Gastrocnemius medialis (tissue), 4 donors: ENCODE data around the gene ENTR1. TPM values are rescaled to one million over a fixed set of nuclear protein-coding genes. Genes with fewer than 3 reads are reported as not detected.

Experiments used
- ATAC-seq, 2 donors: fragments of 150-250 bp; one replicate each; pipeline ENCODE4 v1.9.1; 2016
- DNase-seq, 2 donors: peaks; one replicate each; pipeline ENCODE4 v3.0.0-alpha.2; 2019
- H3K27ac ChIP-seq, 4 donors: fragments of 200-600 bp; sonication (generic); 1 replicate in 1 of 4; 2 replicates in 3 of 4; pipeline ENCODE4 v1.5.1; 2016 to 2018; ENCODE audit warnings: mild to moderate bottlenecking in 2 of 4, moderate library complexity in 1 of 4
- H3K27me3 ChIP-seq, 3 donors: fragments of 200-600 bp; sonication (generic) in 2 of 3; 1 replicate in 1 of 3; 2 replicates in 2 of 3; pipeline versions ENCODE4 v1.5.1 to v1.6.0; 2016 to 2019; ENCODE audit warnings: mild to moderate bottlenecking in 1 of 3, moderate library complexity in 1 of 3
- H3K36me3 ChIP-seq, 2 donors: fragments of 200-600 bp; sonication (generic) in 1 of 2; one replicate each; pipeline ENCODE4 v1.5.1; 2017 to 2018
- H3K4me1 ChIP-seq, 2 donors: fragments of 200-600 bp; sonication (generic) in 1 of 2; one replicate each; pipeline ENCODE4 v1.5.1; 2016 to 2017; ENCODE audit warnings: mild to moderate bottlenecking in 2 of 2
- H3K4me3 ChIP-seq, 4 donors: fragments of 200-600 bp; sonication (generic) in 3 of 4; 1 replicate in 1 of 4; 2 replicates in 3 of 4; pipeline ENCODE4 v1.5.1; 2016 to 2019; ENCODE audit warnings: mild to moderate bottlenecking in 2 of 4
- H3K9me3 ChIP-seq, 3 donors: fragments of 200-600 bp; sonication (generic) in 2 of 3; 1 replicate in 1 of 3; 2 replicates in 2 of 3; pipeline ENCODE4 v1.5.1; 2016 to 2019
- POLR2A ChIP-seq, 2 donors: fragments of 450-650 bp; IDR thresholded peaks; one replicate each; pipeline ENCODE4 v1.6.1; 2017; ENCODE audit warnings: antibody characterized with exemption in 2 of 2, mild to moderate bottlenecking in 2 of 2, moderate library complexity in 2 of 2
- in situ Hi-C, 4 donors: fragments of 200-750 bp; cut with MboI; loops; one replicate each; pipeline versions ENCODE4 v1.15.0 to v1.8.0; 2017; ENCODE audit warnings: low sequenced_read_pairs in 4 of 4
- intact Hi-C: fragments of 100-400 bp; cut with DNase I; formaldehyde crosslinking; loops from one replicate; pipeline ENCODE4 v1.15.1; 2023; ENCODE audit warnings: low total_unique reads
- total RNA-seq, 4 donors: library from RNA; depleted of rRNA; stranded (reverse); fragments of >200 nt; gene quantifications; one replicate each; pipeline versions ENCODE4 v1.1.0 to v1.2.3, GENCODE V29; 2016
- TF ChIP-seq, protein P1 (sequence below), 5 experiments: fragments of 450-650 bp in 3 of 5; fragments of 200-600 bp in 2 of 5; sonication (generic) in 2 of 5; IDR thresholded peaks in 4 of 5; conservative IDR thresholded peaks in 1 of 5; 1 replicate in 4 of 5; 2 replicates in 1 of 5; pipeline ENCODE4 v1.5.1; 2016 to 2019; ENCODE audit warnings: antibody characterized with exemption in 5 of 5, mild to moderate bottlenecking in 3 of 5, moderate library complexity in 3 of 5

Gene ENTR1
- total RNA-seq, 4 donors from 2014 or later = 23.2 to 43.5 (median 36.5) TPM

DNA sequence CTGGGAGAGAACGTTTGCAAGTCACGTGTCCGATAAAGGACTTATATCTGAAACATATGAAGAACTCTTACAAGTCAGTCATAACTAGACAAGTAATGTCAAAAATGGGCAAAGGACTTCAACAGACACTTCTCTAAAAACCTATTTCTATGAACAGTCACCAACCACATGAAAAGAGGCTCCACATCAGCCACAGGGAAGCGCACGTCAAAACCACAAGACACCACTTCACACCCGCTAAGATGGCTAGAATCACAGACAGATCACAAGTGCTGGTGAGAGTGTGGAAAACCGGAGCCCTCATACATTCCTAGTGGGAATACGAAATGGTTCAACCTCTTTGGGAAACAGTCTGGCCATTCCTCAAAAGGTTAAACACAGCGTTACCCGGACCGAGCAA lies 25.4 kb downstream of the ENTR1 start:
- peaks cover 3 to 71% of the 10 kb centered on the region in 2 donors for H3K36me3 ChIP-seq

DNA sequence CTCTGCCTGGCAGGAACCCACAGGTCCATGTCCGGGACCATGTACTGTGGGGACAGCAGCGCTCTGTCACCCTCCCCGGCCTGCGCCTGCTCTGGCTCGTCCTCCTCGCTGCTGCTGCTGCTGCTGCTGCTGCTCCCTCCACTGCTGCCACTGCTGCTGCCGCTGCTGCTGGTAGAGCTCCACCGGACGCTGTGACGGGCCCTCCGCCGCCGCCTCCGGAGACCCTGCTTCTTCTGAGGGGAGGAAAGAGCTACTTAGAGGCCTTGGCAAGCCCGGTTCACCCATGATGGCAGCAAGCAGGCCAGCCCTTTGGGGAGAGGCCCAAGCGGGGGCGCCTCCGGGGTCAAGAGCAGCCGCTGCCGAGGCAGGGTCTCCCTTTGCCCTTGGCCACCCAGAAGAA lies 27.0 kb downstream of the ENTR1 start:
- DNase-seq = no peak

More for the DNA sequence above, 25.4 kb downstream of the ENTR1 start:
- no peak for ATAC-seq
- H3K4me1 ChIP-seq = no peaks in the 10 kb centered on the region
- H3K4me3 ChIP-seq = no peak overlapping the region
- intact Hi-C loops (no loop called here), in situ Hi-C loops (no loop called here)
- H3K27me3 ChIP-seq = no peaks in the 10 kb centered on the region
- TF ChIP-seq, protein P1, sequence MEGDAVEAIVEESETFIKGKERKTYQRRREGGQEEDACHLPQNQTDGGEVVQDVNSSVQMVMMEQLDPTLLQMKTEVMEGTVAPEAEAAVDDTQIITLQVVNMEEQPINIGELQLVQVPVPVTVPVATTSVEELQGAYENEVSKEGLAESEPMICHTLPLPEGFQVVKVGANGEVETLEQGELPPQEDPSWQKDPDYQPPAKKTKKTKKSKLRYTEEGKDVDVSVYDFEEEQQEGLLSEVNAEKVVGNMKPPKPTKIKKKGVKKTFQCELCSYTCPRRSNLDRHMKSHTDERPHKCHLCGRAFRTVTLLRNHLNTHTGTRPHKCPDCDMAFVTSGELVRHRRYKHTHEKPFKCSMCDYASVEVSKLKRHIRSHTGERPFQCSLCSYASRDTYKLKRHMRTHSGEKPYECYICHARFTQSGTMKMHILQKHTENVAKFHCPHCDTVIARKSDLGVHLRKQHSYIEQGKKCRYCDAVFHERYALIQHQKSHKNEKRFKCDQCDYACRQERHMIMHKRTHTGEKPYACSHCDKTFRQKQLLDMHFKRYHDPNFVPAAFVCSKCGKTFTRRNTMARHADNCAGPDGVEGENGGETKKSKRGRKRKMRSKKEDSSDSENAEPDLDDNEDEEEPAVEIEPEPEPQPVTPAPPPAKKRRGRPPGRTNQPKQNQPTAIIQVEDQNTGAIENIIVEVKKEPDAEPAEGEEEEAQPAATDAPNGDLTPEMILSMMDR (IDR thresholded peaks at IDR 0.05 in 4 of 5, conservative IDR thresholded peaks at IDR 0.05 in 1 of 5) = no peak
- no peak for TF ChIP-seq POLR2A (IDR thresholded peaks at IDR 0.05)
- no peak overlapping the region for H3K27ac ChIP-seq
- DNase-seq = no peak
- no peaks in the 10 kb centered on the region for H3K9me3 ChIP-seq

DNA sequence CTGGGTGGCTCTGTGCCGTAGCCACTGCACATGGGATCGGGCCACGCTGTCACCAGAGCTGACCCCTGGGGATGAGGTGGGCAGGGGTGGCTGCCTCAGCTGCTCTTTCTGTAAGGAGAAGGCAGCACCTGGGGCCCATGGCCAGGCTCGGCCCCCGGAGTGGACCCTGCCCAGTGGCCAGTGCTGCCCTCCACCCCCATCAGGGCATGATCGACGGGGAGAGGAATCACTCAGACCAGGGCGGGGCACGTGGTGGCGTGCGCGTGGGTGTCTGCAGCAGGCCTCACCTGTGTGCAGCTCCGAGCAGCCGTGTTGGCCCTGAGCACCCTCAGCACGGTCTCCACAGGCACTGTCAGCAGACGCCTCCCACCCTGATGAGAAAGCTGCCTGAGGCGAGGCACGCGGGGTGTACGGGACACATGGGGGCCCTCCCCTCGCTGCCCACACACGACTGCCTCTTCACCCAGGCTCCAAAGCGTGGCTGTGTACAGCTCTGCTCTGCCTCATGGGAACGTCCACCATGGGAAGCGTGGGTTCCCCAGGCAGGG lies 28.4 kb downstream of the ENTR1 start:
- no peak for TF ChIP-seq POLR2A (IDR thresholded peaks at IDR 0.05)
- TF ChIP-seq, protein P1 (IDR thresholded peaks at IDR 0.05 in 4 of 5, conservative IDR thresholded peaks at IDR 0.05 in 1 of 5) = no peak
- H3K36me3 ChIP-seq = peaks cover 3 to 67% of the 10 kb centered on the region in 2 donors
- DNase-seq = no peak

More for the DNA sequence above, 27.0 kb downstream of the ENTR1 start:
- in situ Hi-C loops = no loop called here
- ATAC-seq = no peak
- Histone ChIP-seq H3K27me3 (no peaks in the 10 kb centered on the region), H3K4me1 (no peaks in the 10 kb centered on the region), H3K4me3 (no peak overlapping the region), H3K36me3 (peaks cover 3 to 79% of the 10 kb centered on the region in 2 donors), H3K9me3 (no peaks in the 10 kb centered on the region), H3K27ac (no peak overlapping the region)
- intact Hi-C loops = no loop called here
- TF ChIP-seq, protein P1 (IDR thresholded peaks at IDR 0.05 in 4 of 5, conservative IDR thresholded peaks at IDR 0.05 in 1 of 5) = no peak
- TF ChIP-seq POLR2A (IDR thresholded peaks at IDR 0.05) = no peak

DNA sequence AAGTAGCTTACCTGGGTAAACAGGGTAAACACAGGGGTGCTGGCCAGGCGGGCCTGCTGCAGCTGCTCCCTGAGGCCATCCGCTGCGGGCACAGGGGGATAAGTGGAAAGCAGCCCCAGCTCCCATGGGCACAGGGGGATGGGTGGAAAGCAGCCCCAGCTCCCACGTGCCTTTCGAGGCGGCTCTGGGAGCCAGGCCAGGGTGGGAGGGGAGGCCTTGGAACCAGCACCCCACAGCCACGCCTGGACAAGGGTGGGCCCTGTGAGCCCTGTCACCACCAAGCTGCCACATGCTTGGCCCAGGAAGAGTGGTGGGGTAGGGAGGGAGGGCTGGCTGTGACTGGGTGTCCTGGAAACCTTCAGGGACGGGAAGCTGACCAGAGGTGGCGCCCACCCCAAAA lies 29.1 kb downstream of the ENTR1 start:
- no peaks in the 10 kb centered on the region for H3K27me3 ChIP-seq
- TF ChIP-seq, protein P1 (IDR thresholded peaks at IDR 0.05 in 4 of 5, conservative IDR thresholded peaks at IDR 0.05 in 1 of 5) = no peak
- TF ChIP-seq POLR2A (IDR thresholded peaks at IDR 0.05) = no peak
- DNase-seq (no peak), ATAC-seq (no peak)
- intact Hi-C loops = no loop called here
- H3K36me3 ChIP-seq = peaks cover 3 to 61% of the 10 kb centered on the region in 2 donors
- no peaks in the 10 kb centered on the region for H3K9me3 ChIP-seq
- in situ Hi-C loops = no loop called here
- H3K4me3 ChIP-seq = no peak overlapping the region
- no peak overlapping the region for H3K27ac ChIP-seq
- no peaks in the 10 kb centered on the region for H3K4me1 ChIP-seq

More for the DNA sequence above, 28.4 kb downstream of the ENTR1 start:
- Histone ChIP-seq H3K27me3 (no peaks in the 10 kb centered on the region), H3K27ac (no peak overlapping the region), H3K9me3 (no peaks in the 10 kb centered on the region), H3K4me1 (no peaks in the 10 kb centered on the region), H3K4me3 (no peak overlapping the region)
- intact Hi-C loops = no loop called here
- ATAC-seq = no peak
- in situ Hi-C loops = no loop called here

DNA sequence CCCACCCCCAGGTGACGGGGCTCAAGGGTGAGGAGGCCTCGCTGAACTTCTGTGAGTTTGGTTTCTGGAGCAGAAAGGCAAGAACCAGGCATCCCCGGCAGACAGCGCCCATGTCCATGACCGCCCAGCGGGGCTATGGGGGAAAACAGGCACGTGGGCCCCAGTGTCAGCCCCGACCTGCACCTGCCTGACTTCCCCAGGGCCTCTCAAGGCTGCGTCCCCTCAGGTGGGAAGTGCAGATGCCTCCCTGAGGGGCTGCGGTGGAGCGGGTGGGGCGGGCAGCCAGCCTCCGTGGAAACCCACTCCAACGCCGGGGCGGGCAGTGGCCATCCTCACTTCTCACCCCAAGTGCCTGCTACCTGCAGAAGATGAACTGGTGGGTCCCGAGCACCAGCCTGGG lies 30.0 kb downstream of the ENTR1 start:
- in situ Hi-C loops = no loop called here
- no peak overlapping the region for H3K27ac ChIP-seq
- H3K4me3 ChIP-seq = no peak overlapping the region
- peaks cover 3 to 61% of the 10 kb centered on the region in 2 donors for H3K36me3 ChIP-seq
- TF ChIP-seq, protein P1 (IDR thresholded peaks at IDR 0.05 in 4 of 5, conservative IDR thresholded peaks at IDR 0.05 in 1 of 5) = no peak
- no peak for TF ChIP-seq POLR2A (IDR thresholded peaks at IDR 0.05)
- ATAC-seq (no peak), DNase-seq (no peak)
- no peaks in the 10 kb centered on the region for H3K27me3 ChIP-seq
- intact Hi-C loops = no loop called here
- H3K9me3 ChIP-seq = no peaks in the 10 kb centered on the region
- no peaks in the 10 kb centered on the region for H3K4me1 ChIP-seq
